ENCODE data around the gene DNAJC16. TPM values are rescaled to one million over a fixed set of nuclear protein-coding genes. Genes with fewer than 3 reads are reported as not detected.

The DNAJC16 gene
- total RNA-seq, 1 donor from 2014 or later: 17.1 TPM

GRCh38 chr1:15609631-15610030 is 83.0 kb downstream of the DNAJC16 start:
- ATAC-seq (no peak), DNase-seq (no peak)
- intact Hi-C loops (cut with micrococcal nuclease): no loop called here

- intact Hi-C loops (cut with micrococcal nuclease): no loop called here
- DNase-seq: no peak
- no peak for ATAC-seq
Measured at GRCh38 chr1:15610167-15610566, 83.5 kb downstream of the DNAJC16 start.

- ATAC-seq: peak; percentile 22
- intact Hi-C loops (cut with micrococcal nuclease): no loop called here
- peak; percentile 42 for DNase-seq
Measured at GRCh38 chr1:15616373-15617172, 89.9 kb downstream of the DNAJC16 start.

- intact Hi-C loops (cut with micrococcal nuclease): no loop called here
- peak; percentile 98 for DNase-seq
- ATAC-seq: peak; percentile 91
Measured at GRCh38 chr1:15617173-15618076, 90.8 kb downstream of the DNAJC16 start, which contains the start of gene DDI2. Gene DDI2, plus strand, starts transcription at chr1:15617458. Its CDS starts 213 bp downstream, at chr1:15617671.

- DNase-seq (no peak), ATAC-seq (no peak)
- intact Hi-C loops (cut with micrococcal nuclease): no loop called here
Measured at GRCh38 chr1:15618077-15618654, 91.5 kb downstream of the DNAJC16 start.

- ATAC-seq (no peak), DNase-seq (no peak)
- intact Hi-C loops (cut with micrococcal nuclease): no loop called here
Measured at GRCh38 chr1:15618655-15619525, 92.2 kb downstream of the DNAJC16 start.

- intact Hi-C loops (cut with micrococcal nuclease): no loop called here
- peak; percentile 16 for ATAC-seq
- no peak for DNase-seq
Measured at GRCh38 chr1:15620155-15620545, 93.5 kb downstream of the DNAJC16 start.

- ATAC-seq (peak; percentile 14), DNase-seq (no peak)
- intact Hi-C loops (cut with micrococcal nuclease): no loop called here
Measured at GRCh38 chr1:15620902-15621682, 94.4 kb downstream of the DNAJC16 start.

- ATAC-seq: no peak
- intact Hi-C loops (cut with micrococcal nuclease): no loop called here
- no peak for DNase-seq
Measured at GRCh38 chr1:15621975-15622374, 95.3 kb downstream of the DNAJC16 start.

GRCh38 chr1:15622712-15623373 is 96.2 kb downstream of the DNAJC16 start:
- ATAC-seq (no peak), DNase-seq (no peak)
- intact Hi-C loops (cut with micrococcal nuclease): no loop called here

GRCh38 chr1:15623435-15623834 is 96.8 kb downstream of the DNAJC16 start:
- no peak for ATAC-seq
- intact Hi-C loops (cut with micrococcal nuclease): no loop called here
- DNase-seq: no peak

- intact Hi-C loops (cut with micrococcal nuclease): no loop called here
- ATAC-seq (no peak), DNase-seq (no peak)
Measured at GRCh38 chr1:15624133-15624714, 97.6 kb downstream of the DNAJC16 start.

- ATAC-seq (no peak), DNase-seq (no peak)
- intact Hi-C loops (cut with micrococcal nuclease): no loop called here
Measured at GRCh38 chr1:15625056-15625917, 98.6 kb downstream of the DNAJC16 start.
